ENCODE data around the gene ZNF750.

DNA sequence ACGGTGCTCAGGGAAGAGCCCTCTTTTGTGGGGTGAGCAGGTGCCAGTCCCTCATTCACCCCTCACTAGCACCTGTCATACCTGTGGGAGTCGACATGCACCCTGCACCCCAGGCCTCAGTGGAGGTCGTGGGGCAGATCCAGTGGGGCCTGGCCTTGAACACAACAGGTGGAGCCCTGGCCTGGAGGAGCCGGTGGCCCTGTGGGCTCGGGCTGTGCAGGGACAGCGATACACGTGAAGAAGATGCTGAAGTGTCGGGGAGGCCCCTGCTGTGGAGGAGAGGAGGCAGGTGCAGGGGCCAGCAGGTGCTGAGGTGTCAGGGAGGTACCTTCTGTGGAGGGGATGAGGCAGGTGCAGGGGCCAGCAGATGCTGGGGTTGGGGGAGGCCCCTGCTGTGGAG lies 31.8 kb downstream of the ZNF750 start:
- TF ChIP-seq PBX3 (CRISPR knock-in tag; IDR thresholded peaks at IDR 0.05) (no peak), ZNF654 (tag by site-specific recombination; IDR thresholded peaks at IDR 0.05; ENCODE audit: low read depth) (no peak), CTCF (tag by site-specific recombination; IDR thresholded peaks at IDR 0.05) (no peak), ZNF18 (tag by site-specific recombination; IDR thresholded peaks at IDR 0.05) (no peak), ZNF449 (tag by site-specific recombination; IDR thresholded peaks at IDR 0.05) (no peak), ZSCAN4 (tag by site-specific recombination; IDR thresholded peaks at IDR 0.05) (no peak), ZNF626 (tag by site-specific recombination; IDR thresholded peaks at IDR 0.05) (no peak), ZBTB26 (tag by site-specific recombination; optimal IDR thresholded peaks at IDR 0.05) (no peak), GLIS2 (tag by site-specific recombination; IDR thresholded peaks at IDR 0.05) (no peak)

Measured in HEK293 (cell line).